A673 (cell line): Measurements from ENCODE around the gene VPS9D1. TPM values are rescaled to one million over a fixed set of nuclear protein-coding genes. Genes with fewer than 3 reads are reported as not detected.

Experiments used
- BruUV-seq: library from RNA; stranded (reverse); fragments of 400-500 nt; replicated peaks from 2 replicates; lab custom pipeline; 2021; lab: Mats Ljungman, UMichigan
- CTCF ChIA-PET: fragments of 300-600 bp; sonication (Branson Sonifier 250); formaldehyde crosslinking; loops from one replicate; lab custom pipeline; 2022; ENCODE audit warnings: antibody characterized with exemption; lab: Charles Lee
- POLR2A ChIA-PET: fragments of 300-600 bp; sonication (Branson Sonifier 250); formaldehyde crosslinking; loops from one replicate; lab custom pipeline; 2022; ENCODE audit warnings: antibody characterized with exemption; ENCODE audit not compliant: low non-redundant PET; lab: Charles Lee
- DNase-seq: peaks from one replicate; pipeline ENCODE4 v3.0.0-alpha.2; 2015; ENCODE audit warnings: low spot score
- H3K27ac ChIP-seq: fragments of 200-600 bp; sonication (generic); 2 replicates; pipeline ENCODE4 v1.5.1; 2016; ENCODE audit warnings: mixed run types, low read depth, mild to moderate bottlenecking, mixed read lengths, antibody characterized with exemption, low read length; ENCODE audit not compliant: poor library complexity, severe bottlenecking
- H3K27me3 ChIP-seq: fragments of 200-600 bp; sonication (generic); replicated peaks from 2 replicates; pipeline ENCODE4 v1.6.1; 2017; ENCODE audit warnings: mixed run types, low read depth, mild to moderate bottlenecking, mixed read lengths, antibody characterized with exemption, low read length; ENCODE audit not compliant: insufficient read depth, poor library complexity
- H3K36me3 ChIP-seq: fragments of 200-600 bp; sonication (generic); 2 replicates; pipeline ENCODE4 v1.6.1; 2016; ENCODE audit warnings: mixed run types, mild to moderate bottlenecking, mixed read lengths, antibody characterized with exemption, low read length; ENCODE audit not compliant: insufficient read depth, poor library complexity, severe bottlenecking
- H3K4me1 ChIP-seq: fragments of 200-600 bp; sonication (generic); 2 replicates; pipeline ENCODE4 v1.6.1; 2017; ENCODE audit warnings: mixed run types, mild to moderate bottlenecking, mixed read lengths, antibody characterized with exemption, low read length; ENCODE audit not compliant: insufficient read depth, poor library complexity, severe bottlenecking
- H3K4me3 ChIP-seq: fragments of 200-600 bp; sonication (generic); 2 replicates; pipeline ENCODE4 v1.5.1; 2016; ENCODE audit warnings: low read depth, mixed run types, mild to moderate bottlenecking, mixed read lengths, low read length; ENCODE audit not compliant: poor library complexity, severe bottlenecking
- H3K9me3 ChIP-seq: fragments of 200-600 bp; sonication (generic); 2 replicates; pipeline ENCODE4 v1.6.1; 2016; ENCODE audit warnings: mixed run types, low read depth, mild to moderate bottlenecking, mixed read lengths, antibody characterized with exemption, low read length; ENCODE audit not compliant: poor library complexity, severe bottlenecking
- CTCF ChIP-seq: fragments of 300-800, 200-600 bp; sonication (generic); conservative IDR thresholded peaks from 2 replicates; pipeline ENCODE4 v1.5.1; 2017; ENCODE audit warnings: low read depth, mild to moderate bottlenecking, antibody characterized with exemption, low read length, moderate library complexity, mixed read lengths
- EZH2 ChIP-seq: fragments of 200-600 bp; sonication (generic); IDR thresholded peaks from 2 replicates; pipeline ENCODE4 v1.6.1; 2017; ENCODE audit warnings: borderline replicate concordance, low read depth, mild to moderate bottlenecking, mixed read lengths, antibody characterized with exemption, low read length; ENCODE audit not compliant: poor library complexity, severe bottlenecking
- intact Hi-C: fragments of 100-400 bp; cut with micrococcal nuclease; formaldehyde crosslinking; loops from one replicate; pipeline ENCODE4 v1.10.0; 2022; ENCODE audit not compliant: unreplicated experiment
- total RNA-seq: library from RNA; stranded (reverse); gene quantifications from 2 replicates; pipeline ENCODE4 v1.2.3, GENCODE V29; 2021

The VPS9D1 gene
- total RNA-seq, 1 experiment from 2014 or later: 3.4 TPM

GRCh38 chr16:89749637-89750036 lies 28.9 kb upstream of the VPS9D1 start:
- CTCF ChIA-PET: interaction anchor here (0.6 kb wide), 1 partner anchor 36 kb away, joined by 3 read pairs; no protein-coding TSS in a partner anchor
- H3K36me3 ChIP-seq: peaks cover 68% of the 10 kb centered on the region
- POLR2A ChIA-PET: interaction anchor here (0.6 kb wide), 1 partner anchor 53 kb away, joined by 5 read pairs; no protein-coding TSS in a partner anchor

GRCh38 chr16:89748921-89749320 lies 28.2 kb upstream of the VPS9D1 start:
- H3K9me3 ChIP-seq: no peaks in the 10 kb centered on the region
- TF ChIP-seq EZH2 (no peak), CTCF (no peak)
- no peak for DNase-seq
- BruUV-seq: TSS peak; percentile 29
- no peak overlapping the region for H3K4me3 ChIP-seq
- ChIA-PET POLR2A (no interaction called here), CTCF (no interaction called here)
- no peaks in the 10 kb centered on the region for H3K4me1 ChIP-seq
- peaks cover 73% of the 10 kb centered on the region for H3K36me3 ChIP-seq
- H3K27me3 ChIP-seq: no peaks in the 10 kb centered on the region
- H3K27ac ChIP-seq: no peak overlapping the region
- intact Hi-C loops: no loop called here

More at GRCh38 chr16:89749637-89750036, 28.9 kb upstream of the VPS9D1 start:
- TF ChIP-seq EZH2 (no peak), CTCF (no peak)
- H3K27ac ChIP-seq: no peak overlapping the region
- no peak overlapping the region for H3K4me3 ChIP-seq
- no peak for DNase-seq
- H3K27me3 ChIP-seq: no peaks in the 10 kb centered on the region
- no peaks in the 10 kb centered on the region for H3K4me1 ChIP-seq
- intact Hi-C loops: loop anchor here (5.0 kb wide), 1 partner anchor 113 kb away; no protein-coding TSS in a partner anchor
- no peaks in the 10 kb centered on the region for H3K9me3 ChIP-seq
- no TSS peak for BruUV-seq

DNA sequence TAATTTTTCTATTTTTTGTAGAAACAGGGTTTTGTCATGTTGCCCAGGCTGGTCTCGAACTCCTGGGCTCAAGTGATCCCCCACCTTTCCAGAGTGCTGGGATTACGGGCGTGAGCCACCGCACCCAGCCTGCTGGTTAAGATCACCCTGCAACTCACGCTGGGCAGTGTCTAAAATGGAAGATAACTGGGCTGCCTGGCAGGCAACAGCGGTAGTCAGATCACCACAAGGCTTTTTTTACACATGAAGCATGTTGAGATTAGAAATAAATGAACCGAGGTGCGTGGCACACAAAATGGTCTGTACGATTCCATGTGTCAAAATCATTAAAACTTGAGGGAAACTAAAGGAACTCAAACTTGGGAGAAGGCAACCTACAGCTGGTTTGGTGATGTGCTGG lies 27.4 kb upstream of the VPS9D1 start:
- BruUV-seq: no TSS peak
- TF ChIP-seq EZH2 (no peak), CTCF (no peak)
- intact Hi-C loops: no loop called here
- Histone ChIP-seq H3K27ac (no peak overlapping the region), H3K36me3 (peaks cover 75% of the 10 kb centered on the region), H3K27me3 (no peaks in the 10 kb centered on the region), H3K4me3 (no peak overlapping the region), H3K4me1 (no peaks in the 10 kb centered on the region), H3K9me3 (no peaks in the 10 kb centered on the region)
- ChIA-PET CTCF (no interaction called here), POLR2A (no interaction called here)
- no peak for DNase-seq
